H1 (cell line): Measurements from ENCODE around the gene ERP44. TPM values are rescaled to one million over a fixed set of nuclear protein-coding genes. Genes with fewer than 3 reads are reported as not detected.

Source experiments
- CEBPB ChIP-seq: IDR thresholded peaks from 2 replicates; pipeline ENCODE4 v1.6.1; 2012; ENCODE audit warnings: low read depth, low read length
- EGR1 ChIP-seq: IDR thresholded peaks from 2 replicates; pipeline ENCODE4 v1.6.1; 2011; ENCODE audit warnings: low read depth, low read length, borderline replicate concordance
- POLR2AphosphoS5 ChIP-seq: IDR thresholded peaks from 2 replicates; pipeline ENCODE4 v1.6.1; 2011; ENCODE audit warnings: low read depth, low read length
- RAD21 ChIP-seq, 2 experiments: IDR thresholded peaks in 1 of 2; conservative IDR thresholded peaks in 1 of 2; 2 replicates each; pipeline ENCODE4 v1.6.1; 2011; ENCODE audit warnings: low read depth in 2 of 2, low read length in 2 of 2, improper control_type of control experiment in 1 of 2, inconsistent platforms in 1 of 2, mild to moderate bottlenecking in 1 of 2, moderate library complexity in 1 of 2
- polyA plus RNA-seq, 7 experiments: library from polyadenylated mRNA; depleted of rRNA in 3 of 7; stranded (reverse) in 5 of 7; unstranded in 2 of 7; fragments of >200 nt in 5 of 7; fragments of 200-250 nt in 2 of 7; gene quantifications; 1 replicate in 5 of 7; 2 replicates in 1 of 7; 4 replicates in 1 of 7; pipeline versions ENCODE4 v1.2.1 to v1.2.3, GENCODE V29; 2011 to 2013; ENCODE audit warnings: missing spikeins in 2 of 7, mixed read lengths in 2 of 7
- total RNA-seq: library from RNA; stranded (reverse); fragmentation: NEBNext Ultra II Directional; extraction: Animal tissue kit (Norgen Biotek cat#: 25700); gene quantifications from 2 replicates; pipeline ENCODE4 v1.2.1, GENCODE V29; 2021

The ERP44 gene
- total and polyA plus RNA-seq, 2 of the 8 experiments (the other 6 are each of a cell fraction or from before 2014, with no cell fraction given) = 5.7 to 15.6 TPM

DNA sequence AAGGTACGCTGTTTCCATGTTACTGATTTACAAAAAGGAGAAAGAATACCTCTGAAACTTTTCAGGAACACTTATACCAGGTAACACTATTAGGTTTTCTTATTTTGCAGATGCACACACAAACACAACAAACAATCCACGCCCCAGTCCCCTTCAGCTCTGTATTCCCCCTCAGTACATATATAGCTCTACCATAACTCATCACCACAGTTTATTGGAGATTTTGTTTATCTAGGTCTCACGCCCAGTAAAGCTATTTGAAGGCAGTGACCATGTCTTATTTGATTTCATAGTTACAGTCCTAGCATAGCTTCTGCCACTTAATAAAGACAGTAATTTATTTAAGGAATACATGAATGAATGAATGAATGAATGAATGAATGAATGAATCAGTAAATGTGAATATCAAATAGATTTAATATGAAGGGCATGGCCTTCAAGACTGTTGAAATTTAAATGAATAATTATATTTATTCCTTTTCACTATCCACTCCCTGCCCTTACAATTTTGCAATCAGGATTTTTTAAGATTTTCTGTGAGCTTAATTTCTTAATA, 33.2 kb upstream of the ERP44 start (continued):
- TF ChIP-seq CEBPB (no peak), RAD21 (IDR thresholded peaks at IDR 0.05 in 1 of 2, conservative IDR thresholded peaks at IDR 0.05 in 1 of 2; ENCODE audit: low read depth in 2 of 2, low read length in 2 of 2) (no peak), POLR2AphosphoS5 (no peak), EGR1 (no peak)
